HG03135 (cell line): Measurements from ENCODE around the gene TIMM13.

Source experiments
- ATAC-seq: cut with Tn5 transposase; IDR thresholded peaks from one replicate; pipeline ENCODE4 v1.9.1; 2021; ENCODE audit warnings: mild to moderate bottlenecking, moderate library complexity; ENCODE audit not compliant: unreplicated experiment

Gene TIMM13

GRCh38 chr19:2455851-2456570 is 28.6 kb upstream of the TIMM13 start:
- peak; percentile 27 for ATAC-seq

DNA sequence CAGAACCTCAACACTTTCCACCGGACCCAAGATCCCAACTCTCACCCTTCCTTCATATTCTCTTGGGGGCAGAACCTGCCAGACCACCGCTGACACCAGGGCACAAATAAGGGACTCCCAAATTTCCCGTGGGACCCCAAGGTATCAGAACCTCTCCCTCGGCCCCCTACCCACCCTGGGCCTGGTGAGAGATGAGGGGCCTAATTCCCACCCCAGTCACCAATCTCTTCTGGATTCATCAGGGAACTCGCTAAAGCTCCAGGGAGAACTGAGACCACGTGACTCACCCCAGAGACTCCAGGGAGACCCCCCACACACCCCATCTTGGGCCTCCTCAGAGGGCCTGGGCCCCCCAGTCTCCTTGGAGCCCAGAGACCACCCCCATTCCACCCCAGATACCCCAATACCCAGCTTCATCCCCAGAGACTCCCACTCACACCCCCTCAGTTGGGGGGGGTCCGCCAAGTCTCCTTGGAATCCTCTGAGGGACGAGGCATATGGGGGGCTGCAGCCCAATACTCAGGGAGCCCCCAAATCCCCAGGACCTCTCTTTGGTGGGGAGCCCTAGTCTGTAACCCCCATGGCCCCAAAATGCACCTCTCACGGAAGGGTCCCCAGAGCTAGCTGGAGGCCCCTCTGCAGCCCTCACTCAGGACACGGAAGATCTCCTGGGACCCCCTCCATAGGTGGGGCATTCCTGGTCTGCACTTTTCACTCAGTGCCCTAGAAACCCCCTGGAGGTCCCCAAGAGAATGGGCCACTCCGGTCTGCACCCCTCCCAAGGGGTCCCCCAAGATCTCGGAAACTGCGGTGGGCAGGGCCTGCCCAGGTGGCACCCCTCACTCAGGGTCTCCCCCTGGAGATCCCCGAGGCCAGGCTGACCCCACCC is 27.8 kb upstream of the TIMM13 start:
- ATAC-seq, result no peak

GRCh38 chr19:2454199-2454961 is 27.0 kb upstream of the TIMM13 start:
- no peak for ATAC-seq

DNA sequence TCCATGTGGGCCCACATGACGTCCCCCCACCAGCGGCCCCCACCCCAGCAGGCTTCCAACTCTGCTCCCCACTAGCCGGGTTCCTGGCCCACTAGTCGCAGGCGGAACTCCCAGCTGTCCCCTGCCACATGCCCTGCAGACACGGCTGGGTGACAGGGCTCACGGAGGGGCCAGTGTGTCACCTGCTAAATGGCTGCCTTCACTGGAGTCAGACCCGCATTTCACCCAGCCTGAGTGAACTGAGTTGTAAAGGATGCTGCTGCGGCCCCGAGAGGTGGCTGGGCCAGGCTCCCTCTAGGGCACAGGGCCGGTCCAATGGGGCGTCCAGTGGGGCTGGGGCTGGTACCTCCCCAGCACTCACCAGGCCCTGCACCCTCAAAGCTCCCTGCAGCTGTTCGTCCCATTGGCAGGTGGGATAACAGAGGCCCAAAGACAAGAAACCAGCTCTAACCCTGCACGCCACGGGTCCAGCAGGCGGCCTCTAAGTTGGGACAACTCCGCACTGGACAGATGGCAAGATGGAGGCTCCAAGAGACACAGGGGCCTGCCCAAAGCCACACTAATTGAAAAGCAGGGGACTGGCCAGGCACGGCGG is 26.1 kb upstream of the TIMM13 start:
- ATAC-seq, result no peak

DNA sequence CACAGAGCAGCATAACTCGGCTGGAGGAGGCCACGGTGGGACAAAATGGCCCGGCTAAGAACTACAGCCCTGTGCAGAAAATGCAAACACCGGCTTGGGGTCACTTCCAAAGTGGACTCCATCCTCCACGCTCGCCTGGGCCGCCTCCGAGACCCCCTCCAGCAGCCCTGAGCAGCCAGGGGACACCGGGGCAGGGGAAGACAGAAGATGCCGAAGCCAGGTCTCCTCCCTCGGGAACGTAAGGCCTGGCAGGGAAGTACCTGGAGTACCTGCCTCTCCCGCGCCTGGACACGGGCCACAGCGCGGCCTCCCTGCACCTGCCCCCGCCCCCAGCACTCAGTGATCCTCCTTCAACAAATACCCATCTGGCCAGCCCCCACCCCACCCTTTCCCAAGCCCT is 24.4 kb upstream of the TIMM13 start:
- no peak for ATAC-seq

DNA sequence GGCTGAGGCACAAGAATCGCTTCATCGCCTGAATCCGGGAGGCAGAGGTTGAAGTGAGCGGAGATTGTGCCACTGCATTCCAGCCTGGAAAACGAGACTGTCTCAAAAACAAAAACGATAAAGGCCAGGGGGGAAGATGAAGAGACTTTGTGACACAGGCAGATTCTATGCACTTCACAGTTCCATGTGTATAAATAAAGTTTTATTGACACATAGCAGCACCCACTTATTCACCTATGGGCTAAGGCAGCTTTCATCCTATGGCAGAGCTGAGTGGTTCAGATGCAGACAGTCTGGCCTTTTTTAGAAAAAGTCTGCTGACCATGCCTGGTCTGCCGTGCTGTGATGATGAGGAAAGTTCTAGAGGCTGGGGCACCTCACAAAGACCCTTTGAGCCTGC is 23.8 kb upstream of the TIMM13 start:
- no peak for ATAC-seq

- no peak for ATAC-seq
Measured at GRCh38 chr19:2449019-2449418, 21.6 kb upstream of the TIMM13 start.

DNA sequence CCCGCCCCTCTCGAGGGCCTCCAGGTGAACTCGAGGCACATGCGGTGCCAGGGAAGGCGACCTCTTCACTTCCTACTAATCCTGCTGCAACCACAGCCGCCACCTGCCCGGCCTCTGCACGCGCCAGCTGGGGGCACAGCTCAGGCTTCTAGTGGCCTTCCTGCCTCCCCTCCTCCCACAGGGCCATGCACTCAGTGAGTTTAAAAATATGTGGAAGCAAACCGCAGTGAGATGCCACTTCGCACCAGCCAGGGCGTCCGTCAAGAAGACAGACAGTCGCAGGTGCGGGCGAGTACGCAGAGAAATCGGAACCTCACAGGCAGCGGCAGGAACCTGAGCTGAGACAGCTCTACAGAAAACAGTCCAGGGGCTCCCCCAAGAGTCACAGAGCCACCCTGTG is 19.0 kb upstream of the TIMM13 start:
- ATAC-seq, result no peak

DNA sequence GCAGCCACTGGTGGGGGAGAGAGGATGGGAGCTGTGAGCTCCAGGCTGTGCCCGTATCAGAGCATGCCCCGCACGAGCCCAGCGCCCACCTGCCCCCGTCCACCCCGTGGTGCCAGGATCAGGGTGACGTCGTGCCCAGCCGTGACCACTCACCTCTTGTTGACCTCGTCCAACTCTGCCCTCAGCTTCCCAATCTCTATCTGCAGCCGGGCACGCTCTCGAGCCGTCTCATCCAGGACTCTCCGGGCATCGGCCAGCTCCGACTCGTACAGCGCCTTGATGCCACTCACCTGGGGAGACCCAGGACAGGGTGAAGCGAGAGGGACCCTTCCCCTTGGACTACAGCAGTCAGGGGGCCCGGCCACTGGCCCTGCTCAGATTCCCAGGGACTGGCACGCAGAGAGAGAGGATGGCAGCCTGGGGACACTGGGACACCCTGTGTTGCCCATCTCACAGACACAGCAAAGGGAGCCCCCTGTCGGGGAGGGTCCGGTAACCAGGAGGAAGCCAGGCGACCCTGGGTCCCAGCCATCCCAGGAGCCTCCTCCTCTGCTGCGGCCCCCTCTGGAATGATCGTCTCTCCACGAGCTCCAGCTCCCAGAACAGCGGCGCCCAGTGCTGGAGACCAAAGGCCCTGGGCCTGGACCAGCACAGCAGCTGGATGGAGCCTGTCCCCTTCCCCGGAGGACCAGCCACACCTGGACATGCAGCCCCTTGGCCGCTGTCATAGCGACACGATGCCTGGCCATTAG is 17.0 kb upstream of the TIMM13 start:
- ATAC-seq, result no peak

DNA sequence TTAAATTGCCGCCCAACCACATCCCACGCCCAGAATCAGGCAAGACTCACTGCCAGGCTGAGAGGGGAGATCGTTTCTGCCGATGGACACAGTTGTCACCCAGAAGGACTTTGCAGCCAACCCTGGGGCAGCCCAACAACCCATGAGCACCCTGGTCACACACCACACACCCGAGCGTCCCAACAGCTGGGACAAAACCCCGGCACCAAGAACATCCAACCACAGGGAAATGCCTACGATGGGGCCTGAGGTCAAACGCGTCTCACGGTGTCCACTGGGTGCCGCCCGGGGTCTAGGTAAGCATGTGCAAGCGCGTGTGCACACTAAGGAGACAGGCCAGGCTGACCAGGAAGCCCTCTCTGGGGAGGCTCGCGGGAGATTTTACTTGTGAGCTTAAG is 16.4 kb upstream of the TIMM13 start:
- no peak for ATAC-seq

DNA sequence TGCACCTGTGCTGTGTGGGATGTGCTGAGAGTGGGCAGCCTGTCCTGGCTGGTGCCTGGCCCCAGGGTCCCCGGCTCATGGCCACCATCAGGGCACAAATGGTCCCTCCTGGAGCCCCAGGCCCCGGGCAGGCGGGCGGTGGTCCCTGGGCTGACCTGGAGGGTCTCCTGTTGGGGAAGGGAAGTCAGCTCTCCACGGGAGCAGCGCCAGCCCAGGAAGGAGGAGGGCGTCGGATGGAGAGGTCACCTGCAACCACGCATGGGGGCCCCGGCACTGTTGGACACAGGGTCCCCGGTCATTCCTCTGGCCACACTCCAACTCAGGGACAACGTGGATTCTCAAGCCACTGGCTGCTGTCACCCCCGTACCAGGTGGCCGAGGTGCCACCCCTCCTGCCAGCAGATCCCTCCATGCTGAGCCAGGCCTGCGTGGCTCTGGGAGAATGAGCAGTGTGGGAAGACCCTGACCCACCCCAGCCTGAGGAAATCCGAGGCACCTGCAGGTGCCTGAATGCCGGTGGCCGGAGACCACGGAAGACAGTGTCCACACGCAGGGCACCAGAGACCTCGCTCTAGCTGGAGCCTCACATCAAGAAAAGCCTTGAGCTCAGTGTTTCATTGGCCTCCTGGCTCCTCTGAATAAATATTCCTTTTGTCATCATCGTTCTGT is 15.9 kb upstream of the TIMM13 start:
- no peak for ATAC-seq

DNA sequence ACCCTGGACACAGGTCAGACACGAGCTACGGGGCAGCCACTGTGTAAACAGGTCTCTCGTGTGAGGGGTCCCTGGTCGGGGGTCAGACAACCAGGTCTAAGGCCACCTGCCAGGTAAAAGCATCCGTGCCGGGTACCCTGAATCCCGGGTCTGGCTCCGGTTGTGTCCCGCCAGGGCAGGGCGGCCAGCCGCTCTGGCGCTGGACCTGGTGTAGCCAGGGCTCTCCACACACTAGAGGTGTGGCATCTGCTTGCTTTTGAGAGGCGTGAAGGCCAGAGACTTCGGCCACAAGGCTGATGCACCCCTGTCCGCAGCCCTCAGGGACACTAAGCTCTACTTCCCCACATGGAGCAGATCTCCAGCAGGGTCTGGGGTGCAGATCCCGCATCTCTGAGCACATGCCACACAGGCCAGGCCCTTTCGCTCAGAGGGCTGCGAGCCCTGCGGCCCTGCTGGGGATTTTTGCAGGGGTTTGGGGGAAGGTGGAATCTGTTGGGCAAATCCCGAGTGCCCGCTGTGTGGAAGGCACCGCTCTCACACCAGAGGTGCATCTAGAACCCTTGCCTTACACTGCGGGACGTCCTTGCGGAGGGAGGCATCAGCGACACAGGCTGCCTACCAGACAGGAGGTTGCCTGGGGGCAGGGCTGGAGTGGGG is 13.8 kb upstream of the TIMM13 start:
- ATAC-seq, result no peak

DNA sequence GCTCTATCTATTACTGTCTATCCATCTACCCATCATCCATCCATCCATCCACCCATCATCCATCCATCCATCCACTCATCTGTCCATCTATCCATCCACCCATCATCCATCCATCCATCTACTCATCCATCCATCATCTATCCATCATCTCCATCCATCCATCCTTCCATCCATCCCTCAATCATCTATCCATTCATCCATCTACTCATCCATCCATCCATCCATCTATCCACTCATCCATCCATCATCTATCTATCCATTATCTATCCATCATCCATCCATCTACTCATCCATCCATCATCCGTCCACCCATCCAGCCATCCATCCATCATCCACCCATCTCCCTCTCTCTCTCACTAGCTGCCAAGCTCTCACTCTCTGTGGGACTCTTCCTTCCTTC is 13.1 kb upstream of the TIMM13 start:
- no peak for ATAC-seq

GRCh38 chr19:2438178-2438577 is 10.8 kb upstream of the TIMM13 start:
- no peak for ATAC-seq

DNA sequence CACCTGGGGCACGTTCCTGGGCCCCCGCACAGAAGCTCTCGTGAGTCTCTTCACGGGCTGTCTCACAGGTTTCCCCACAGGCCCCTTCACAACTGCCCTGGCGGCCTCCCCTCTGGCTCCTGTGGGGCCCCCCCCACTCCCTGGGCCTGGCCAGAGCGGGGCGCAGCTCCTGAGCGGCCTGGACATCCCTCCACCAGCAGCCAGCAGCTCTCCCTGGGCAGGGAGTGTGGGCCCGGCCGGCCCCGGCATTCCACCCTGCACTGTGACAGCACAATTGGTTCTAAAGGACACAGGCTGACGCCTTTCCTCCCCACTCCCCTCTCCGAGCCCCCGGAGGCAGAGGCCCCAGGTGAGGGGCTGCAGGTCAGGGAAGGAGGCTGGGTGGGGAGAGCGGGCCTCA is 9.5 kb upstream of the TIMM13 start:
- ATAC-seq, result no peak

DNA sequence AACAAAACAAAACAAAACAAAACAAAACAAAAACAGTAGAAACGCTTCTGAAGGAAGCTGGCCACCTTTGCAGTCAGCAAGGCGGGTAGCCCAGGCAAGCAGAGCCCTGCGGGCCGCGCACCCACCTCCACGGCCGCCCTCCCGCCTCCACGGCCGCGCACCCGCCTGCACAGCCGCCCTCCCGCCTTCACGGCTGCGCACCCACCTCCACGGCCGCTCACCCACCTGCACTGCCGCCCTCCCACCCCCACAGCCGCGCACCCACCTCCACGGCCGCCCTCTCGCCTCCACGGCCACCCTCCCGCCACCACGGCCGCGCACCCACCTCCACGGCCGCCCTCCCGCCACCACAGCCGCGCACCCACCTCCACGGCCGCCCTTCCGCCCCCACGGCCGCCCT is 9.0 kb upstream of the TIMM13 start:
- ATAC-seq, result no peak

DNA sequence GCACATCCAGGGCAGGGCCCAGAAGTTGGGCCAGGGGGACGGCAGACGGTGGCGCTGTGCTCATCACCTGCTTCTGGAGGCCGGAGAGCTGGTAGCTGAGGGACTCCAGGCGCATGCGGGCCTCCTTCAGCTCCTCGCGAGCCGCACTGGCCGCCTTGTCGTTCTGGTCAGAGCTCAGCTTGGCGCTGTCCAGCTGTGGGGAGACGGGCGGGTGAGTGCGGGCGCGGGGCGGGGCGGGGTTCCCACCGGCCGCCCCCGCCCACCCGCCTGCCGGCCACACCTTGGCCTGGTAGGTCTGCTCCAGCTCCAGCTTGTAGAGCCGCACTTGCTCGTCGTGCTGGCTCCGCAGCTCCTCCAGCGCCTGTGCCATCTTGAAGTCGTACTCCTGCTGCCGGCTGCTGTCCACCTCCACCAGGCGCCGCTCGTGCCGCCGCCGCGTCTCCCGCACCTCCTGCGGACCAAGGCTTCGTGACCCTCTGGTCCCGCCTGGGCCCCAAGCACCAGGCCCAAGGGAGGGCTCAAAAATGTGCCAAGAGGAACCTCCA is 7.4 kb upstream of the TIMM13 start:
- no peak for ATAC-seq

DNA sequence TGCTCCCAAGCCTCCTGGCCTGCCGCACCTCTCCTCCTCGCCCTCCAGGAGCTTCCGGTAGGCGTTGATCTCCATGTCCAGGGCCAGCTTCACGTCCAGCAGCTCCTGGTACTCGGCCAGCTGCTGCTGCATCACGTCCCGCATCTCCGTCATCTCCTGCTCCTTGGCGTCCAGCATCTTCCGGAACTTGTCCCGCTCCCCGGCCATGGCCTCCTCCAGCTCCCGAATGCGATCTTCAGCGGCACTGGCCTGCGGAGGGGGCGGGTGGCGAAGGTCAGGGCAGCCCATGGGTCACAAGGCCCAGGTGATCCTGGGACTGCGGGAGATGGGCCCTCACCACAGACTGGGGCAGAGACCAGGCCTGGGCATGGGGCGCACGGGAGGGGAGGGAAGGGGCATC is 6.9 kb upstream of the TIMM13 start:
- ATAC-seq, result no peak

GRCh38 chr19:2433854-2434253 is 6.5 kb upstream of the TIMM13 start:
- no peak for ATAC-seq
